ENCODE data around the gene ALDOC.

The ALDOC gene

GRCh38 chr17:28524476-28525424 lies 51.9 kb downstream of the ALDOC start:
- no peak overlapping the region for H3K4me3 ChIP-seq (ENCODE audit: low read depth, low read length)
- TF ChIP-seq POLR2A (IDR thresholded peaks at IDR 0.05; ENCODE audit: extremely low read depth, insufficient read length), result no peak
- TF ChIP-seq CTCF (IDR thresholded peaks at IDR 0.05; ENCODE audit: low read depth, low read length), result no peak
- no peak for DNase-seq (ENCODE audit: low read depth)

GRCh38 chr17:28523876-28524275 lies 52.8 kb downstream of the ALDOC start:
- TF ChIP-seq MAX (IDR thresholded peaks at IDR 0.05; ENCODE audit: low read depth, low read length) (no peak), POLR2A (IDR thresholded peaks at IDR 0.05; ENCODE audit: extremely low read depth, insufficient read length) (no peak), MYC (IDR thresholded peaks at IDR 0.05; ENCODE audit: low read depth, low read length) (no peak), CTCF (IDR thresholded peaks at IDR 0.05; ENCODE audit: low read depth, low read length) (no peak)
- no peak for DNase-seq (ENCODE audit: low read depth)
- no peak overlapping the region for H3K4me3 ChIP-seq (ENCODE audit: low read depth, low read length)

GRCh38 chr17:28523186-28523585 lies 53.5 kb downstream of the ALDOC start:
- no peak for DNase-seq (ENCODE audit: low read depth)
- no peak overlapping the region for H3K4me3 ChIP-seq (ENCODE audit: low read depth, low read length)
- TF ChIP-seq MAX (IDR thresholded peaks at IDR 0.05; ENCODE audit: low read depth, low read length), result no peak
- TF ChIP-seq MYC (IDR thresholded peaks at IDR 0.05; ENCODE audit: low read depth, low read length), result no peak
- no peak for TF ChIP-seq CTCF (IDR thresholded peaks at IDR 0.05; ENCODE audit: low read depth, low read length)
- no peak for TF ChIP-seq POLR2A (IDR thresholded peaks at IDR 0.05; ENCODE audit: extremely low read depth, insufficient read length)

Data from NB4 (cell line).